M059J (cell line): ENCODE measurements around the gene GSTA4. TPM values are rescaled to one million over a fixed set of nuclear protein-coding genes. Genes with fewer than 3 reads are reported as not detected.
"Not testable (repeated sequence)": the region's sequence is repeated elsewhere in the genome, so short reads cannot be mapped to it uniquely, and the experiment has no call there.

Source experiments
- DNase-seq: peaks from one replicate; pipeline ENCODE4 v3.0.0-alpha.2; 2012; ENCODE audit warnings: low read depth
- total RNA-seq: library from RNA; depleted of rRNA; stranded (reverse); fragments of >200 nt; shearing (Covaris generic); gene quantifications from 2 replicates; pipeline ENCODE4 v1.2.3, GENCODE V29; 2014

GSTA4 gene
- total RNA-seq, 1 experiment from 2014 or later, result 26.2 TPM

DNA sequence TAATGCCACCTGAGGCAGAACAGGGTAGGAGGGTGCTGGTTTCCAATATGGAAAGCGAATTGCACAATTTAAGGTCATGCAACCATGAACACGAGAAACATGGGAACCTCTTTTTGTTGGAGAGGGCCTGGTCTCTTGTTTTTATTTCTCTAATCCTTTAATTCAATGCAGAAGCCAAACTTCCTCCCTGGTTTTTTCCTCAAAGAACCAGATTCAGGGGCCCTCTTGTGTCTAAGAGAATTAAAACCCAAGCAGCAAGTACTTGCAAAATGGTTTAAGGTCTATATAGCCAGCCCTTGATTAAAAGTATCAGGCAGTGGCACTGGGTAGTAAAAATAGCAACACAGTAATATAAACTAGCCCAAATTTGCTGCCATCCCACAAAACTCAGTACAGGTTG, 19.5 kb downstream of the GSTA4 start:
- peak; percentile 49 for DNase-seq

DNA sequence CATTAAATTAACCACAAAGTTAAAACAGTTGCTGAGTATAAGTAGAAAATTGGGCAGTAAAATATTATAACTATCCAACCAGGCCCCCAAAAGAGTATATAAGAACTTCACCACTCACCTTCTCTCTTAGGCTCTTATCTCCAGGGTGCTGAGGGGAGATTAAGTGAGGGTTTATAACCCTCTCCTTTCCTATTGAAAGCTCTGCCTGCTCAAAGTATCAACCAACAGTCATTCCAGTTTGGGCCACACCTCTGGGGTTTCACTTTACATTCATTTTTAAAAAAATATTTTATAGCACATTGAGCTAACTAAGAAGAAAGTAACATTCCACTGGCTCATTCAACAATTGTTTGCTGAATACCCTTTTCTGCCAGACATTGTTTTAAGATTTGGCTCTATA, 22.1 kb downstream of the GSTA4 start:
- no peak for DNase-seq

DNA sequence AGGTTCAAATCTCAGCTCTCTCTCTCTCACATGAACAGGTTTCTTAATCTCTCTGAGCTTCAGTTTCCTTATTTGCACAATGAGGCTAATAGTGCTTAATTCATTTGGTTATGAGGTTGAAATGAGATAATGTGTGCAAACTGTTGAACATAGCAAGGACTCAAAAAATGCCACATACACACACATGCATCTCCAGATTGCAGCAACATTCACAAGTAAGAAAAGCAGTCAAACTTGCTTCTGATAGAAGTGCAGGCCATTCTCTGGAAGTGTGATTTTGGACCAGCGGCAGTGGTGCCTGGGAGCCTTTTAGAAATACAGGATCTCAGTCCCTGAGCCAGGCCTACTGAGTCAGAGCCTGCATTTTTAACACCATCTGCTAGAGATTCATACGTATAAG, 25.7 kb downstream of the GSTA4 start:
- no peak for DNase-seq

DNA sequence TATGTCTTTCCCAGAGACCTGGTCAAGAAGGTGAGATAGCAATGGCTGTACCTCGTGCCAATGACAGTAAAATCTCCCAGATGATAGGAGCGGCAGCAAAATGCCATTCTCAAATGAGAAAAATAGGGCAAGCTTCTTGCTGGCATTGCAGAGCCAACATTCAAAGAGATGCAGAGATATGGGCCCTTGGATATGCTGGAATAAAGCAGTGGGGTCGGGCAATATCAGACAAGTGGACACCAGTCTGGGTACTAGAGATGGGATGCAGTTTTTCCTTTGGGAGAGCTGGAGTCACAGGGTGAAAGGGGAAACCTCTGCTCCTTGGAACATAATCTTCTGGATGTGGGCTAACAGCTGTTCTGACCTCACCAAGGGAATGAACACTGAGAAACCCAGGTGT, 29.0 kb downstream of the GSTA4 start:
- no peak for DNase-seq

DNA sequence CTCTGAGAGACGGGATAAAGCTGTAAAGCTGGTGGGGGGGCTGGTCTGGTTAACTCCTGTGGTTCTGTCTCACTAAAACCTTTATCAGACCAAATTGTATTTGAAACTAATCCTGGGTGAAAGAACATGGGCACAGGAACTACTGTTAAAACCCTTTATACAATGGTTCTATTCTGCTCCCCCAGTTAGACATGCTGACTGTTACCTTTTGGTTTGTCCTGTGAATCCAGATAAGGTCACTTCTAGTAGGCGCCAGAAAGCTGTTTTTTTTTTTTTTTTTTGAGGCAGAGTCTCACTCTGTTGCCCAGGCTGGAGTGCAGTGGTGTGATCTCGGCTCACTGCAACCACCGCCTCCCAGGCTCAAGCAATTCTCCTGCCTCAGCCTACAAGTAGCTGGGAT, 29.7 kb downstream of the GSTA4 start:
- no peak for DNase-seq

DNA sequence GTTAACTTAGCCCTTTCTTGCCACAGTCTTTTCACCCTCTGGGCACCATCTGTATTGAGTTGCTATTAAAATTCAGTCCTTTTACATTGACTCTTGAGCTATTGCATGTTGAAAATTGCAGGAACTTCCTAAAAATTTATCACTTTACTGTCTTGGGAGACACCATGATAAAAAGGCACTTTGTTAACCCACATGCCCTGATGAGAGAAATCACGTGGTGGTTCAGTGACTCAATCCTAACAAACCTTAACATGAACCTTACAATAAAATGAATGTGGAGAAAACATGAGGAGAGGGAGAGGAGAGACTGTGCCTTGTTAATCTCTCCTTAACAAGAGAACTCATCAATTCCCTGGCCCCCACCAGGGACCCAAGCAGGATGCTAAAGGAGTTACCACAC, 30.8 kb downstream of the GSTA4 start:
- peak; percentile 37 for DNase-seq

DNA sequence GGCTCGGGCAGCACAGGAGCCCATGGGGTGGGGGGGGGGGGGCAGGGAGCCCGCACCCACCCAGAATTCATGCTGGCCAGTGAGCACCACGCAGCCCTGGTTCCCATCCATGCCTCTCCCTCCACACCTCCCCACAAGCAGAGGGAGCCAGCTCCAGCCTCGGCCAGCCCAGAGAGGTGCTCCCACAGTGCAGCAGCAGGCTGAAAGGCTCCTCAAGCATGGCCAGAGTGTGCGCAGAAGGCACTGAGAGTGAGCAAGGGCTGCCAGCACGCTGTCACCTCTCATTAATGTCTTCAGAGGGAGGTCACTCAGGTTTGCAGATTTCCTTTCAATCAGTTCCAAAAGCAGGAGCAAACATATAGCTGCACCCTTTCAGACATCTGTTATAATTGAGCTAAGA, 32.4 kb downstream of the GSTA4 start:
- no peak for DNase-seq

DNA sequence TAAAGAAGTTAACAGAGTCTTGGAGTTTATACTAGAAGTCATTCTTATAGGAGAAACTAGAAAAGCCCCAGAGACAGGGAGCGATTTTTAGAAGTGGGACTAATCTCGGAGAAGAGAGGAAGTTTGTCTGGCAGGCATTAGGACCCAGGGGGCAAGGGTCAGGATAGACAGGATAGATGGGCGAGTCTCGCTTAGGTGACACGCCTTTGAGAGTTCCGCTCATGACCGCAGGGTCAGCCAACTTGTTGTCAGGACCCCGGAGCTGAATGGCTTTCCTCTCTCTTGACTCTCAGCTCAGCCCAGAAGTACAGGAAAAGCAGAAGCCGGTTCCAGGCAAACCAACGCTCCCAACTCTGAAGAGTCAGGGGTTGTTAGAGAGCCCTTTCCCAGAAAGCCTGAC, 34.1 kb downstream of the GSTA4 start:
- DNase-seq, result not testable (repeated sequence)

DNA sequence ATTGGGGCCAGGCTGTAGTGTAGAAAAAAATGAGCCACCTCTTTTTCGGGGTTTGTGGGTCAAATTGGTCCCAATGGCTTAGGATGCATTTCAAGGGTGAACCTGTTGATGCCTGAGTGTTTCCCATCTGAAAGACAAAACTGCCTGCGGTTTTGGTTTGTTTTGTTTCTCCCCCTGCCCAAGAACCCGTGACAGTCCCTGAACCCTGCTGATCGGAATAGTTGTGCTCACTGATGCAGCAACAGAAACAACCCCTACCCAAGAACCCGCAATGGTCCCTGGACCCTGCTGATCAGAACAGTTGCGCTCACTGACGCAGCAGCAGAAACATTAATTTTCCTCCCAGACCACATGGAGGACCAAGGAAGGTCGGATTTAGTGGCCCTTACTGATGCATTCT, 34.9 kb downstream of the GSTA4 start:
- not testable (repeated sequence) for DNase-seq

DNA sequence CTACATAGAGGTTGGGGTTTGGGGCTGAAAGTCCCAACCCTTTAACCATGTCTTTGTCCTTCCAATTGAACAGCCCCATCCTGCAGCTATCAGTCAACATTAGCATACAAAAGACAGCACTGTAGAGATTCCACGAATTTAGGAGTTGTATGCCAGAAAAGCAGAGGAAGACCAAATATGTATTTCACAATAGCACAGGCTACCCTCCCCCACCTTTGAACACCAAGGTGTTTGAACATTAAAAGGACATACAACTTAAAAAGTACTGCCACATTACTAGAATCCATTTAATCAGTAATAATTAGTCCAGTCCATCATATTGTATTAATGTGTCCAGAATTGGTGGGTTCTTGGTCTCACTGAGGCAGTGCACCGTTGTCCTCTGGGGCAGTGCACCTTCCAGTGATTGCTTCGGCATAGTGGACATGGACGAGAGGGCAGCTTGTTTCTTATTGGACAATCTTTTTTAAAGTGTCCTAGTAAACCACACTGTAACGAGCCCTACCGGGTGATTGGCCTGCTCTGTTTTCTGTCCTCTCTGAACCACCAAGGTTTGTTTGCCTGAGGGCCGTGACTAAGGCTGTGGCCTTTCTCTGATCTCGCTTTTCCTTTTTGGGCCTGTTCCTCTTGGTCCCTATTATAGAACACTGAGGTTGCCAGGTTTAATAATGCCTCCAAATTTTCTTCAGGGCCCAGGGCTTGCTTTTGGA, 36.4 kb downstream of the GSTA4 start:
- peak; percentile 87 for DNase-seq

DNA sequence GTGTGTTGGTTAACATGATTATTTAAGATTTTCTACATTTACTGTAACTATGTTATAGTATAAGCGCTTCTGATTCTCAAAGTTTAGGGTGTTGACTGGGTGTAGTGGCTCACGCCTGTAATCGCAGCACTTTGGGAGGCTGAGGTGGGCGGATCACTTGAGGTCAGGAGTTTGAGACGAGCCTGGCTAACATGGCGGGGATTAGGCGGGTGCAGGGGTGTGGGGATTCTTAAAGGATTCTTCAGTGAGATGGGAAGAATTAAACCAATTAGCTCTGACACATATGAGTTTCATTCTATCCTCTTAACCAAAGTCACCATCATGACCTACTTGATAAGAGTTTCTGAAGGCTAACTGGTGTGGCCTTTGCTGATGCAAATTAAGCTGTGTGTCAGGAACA, 39.2 kb downstream of the GSTA4 start:
- no peak for DNase-seq

DNA sequence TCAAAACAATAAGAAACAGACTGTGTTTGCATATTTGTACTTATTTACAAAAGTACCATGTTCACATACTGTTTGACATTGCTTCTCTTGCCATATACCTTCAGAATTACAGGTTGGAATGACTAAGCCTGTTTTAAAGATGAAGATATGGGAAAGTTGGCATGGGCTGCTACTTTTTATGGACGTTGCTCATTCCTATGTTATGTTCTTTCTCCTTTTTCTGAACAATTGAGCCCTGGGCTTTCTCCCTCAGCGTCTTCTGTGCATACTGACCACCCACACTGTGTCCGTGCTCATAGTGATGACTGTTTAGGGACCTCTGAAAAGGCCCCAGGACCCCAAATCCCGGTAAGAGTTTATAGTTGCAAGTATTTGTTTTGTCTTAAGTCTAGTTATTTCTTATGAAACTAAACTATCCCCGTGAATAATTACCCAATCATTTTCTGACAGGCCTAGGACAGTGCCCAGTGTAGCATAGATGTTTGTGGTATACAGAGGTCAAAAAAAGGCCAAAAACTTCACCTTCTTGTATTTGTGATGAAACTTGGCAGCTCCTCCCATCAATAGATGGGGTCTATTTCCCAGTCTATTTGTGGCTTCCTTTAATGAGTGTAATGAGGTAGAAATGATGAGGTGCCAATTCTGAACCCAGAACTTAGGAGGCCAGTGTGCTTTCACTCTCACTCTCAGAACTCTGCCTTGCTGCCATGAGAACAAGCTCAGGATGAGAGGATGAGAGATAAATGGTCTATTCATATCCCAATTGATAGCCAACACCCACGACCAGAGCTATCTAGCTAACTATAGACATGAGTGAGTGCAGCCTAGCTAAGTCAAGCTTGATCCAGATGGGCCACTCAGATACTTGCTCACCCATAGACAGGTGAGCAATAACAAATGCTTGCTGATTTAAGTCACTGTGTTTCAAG, 40.9 kb downstream of the GSTA4 start:
- peak; percentile 83 for DNase-seq

DNA sequence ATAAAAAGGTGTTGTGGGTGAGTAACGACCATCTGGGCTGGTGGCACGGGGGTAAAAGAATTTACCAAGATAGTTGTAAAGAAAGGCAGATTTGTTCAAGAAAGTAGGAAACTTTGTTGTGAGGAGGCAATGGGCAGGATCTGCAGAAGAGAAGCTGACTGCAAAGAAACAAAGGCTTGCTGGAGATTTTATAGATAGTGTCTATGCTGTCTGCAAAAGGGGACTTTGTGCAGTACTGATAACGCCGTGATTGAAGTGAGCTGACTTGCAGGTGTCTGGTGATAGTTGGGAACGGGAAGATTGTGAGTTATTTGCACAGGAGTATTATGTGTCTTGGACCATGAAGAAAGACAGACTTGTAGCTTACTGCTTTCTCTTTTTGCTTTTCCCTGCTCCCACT, 48.8 kb downstream of the GSTA4 start:
- no peak for DNase-seq

DNA sequence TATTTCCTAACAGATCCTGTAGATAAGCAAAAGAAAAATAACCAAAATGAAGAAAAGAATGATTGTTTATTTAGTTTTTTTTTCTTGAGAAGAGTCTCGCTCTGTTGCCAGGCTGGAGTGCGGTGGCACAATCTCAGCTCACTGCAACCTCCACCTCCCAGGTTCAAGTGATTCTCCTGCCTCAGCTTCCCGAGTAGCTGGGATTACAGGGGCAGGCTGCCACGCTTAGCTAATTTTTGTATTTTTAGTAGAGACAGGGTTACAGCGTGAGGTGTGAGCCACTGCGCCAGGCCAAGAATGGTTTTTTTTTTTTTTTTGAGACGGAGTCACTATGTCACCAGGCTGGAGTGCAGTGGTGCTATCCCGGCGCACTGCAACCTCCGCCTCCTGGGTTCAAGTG, 52.3 kb downstream of the GSTA4 start:
- not testable (repeated sequence) for DNase-seq

DNA sequence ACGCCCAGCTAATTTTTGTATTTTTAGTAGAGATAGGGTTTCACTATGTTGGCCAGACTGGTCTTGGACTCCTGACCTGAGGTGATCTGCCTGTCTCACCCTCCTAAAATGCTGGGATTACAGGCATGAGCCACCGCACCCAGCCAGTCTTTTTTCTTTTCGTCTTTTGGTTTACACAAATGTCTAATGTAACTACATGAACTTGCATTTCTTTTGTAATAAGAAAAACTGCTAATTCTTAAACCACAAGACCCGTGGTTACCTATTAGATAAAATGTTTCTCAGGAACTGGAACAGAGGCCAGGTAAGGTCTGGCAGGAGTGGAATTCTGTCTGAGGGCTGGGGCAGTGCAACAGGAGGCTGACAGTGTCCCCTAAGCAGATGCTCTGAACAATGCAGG, 52.9 kb downstream of the GSTA4 start:
- no peak for DNase-seq

DNA sequence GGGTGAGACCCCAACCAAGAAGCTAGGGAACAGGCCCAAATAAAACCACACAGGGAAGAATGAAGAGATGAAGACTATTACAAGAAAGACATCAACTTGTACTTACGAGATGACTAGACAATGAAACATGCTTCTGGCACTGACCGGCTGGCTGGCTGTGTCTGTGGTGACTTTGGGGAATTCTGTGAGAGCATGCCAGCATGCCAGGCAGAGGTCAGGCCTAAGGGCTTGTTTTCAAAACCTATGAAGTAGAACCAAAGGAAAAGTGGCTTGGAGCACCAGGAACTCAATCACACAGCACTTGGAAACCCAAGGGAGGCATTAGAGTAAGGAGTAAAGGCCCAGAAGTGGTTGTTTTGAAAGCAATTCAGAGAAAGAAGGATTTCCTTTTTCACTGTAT, 57.2 kb downstream of the GSTA4 start:
- DNase-seq, result peak; percentile 92

DNA sequence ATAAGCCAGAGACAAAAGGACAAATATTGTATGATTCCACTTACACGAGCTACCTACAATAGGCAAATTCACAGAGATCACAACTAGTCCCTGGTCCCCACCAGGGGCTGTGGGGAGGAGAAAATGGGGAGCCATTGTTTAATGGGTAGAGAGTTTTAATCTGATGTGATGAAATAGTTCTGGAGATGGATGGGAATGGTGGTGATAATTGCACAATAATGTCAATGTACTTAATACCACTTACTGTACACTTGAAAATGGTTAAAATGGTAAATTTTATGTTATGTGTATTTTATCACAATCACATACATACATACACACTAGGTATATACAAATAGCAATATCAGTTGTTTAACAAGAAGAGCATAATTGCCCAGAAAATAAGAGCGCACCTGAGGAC, 61.3 kb downstream of the GSTA4 start:
- no peak for DNase-seq

DNA sequence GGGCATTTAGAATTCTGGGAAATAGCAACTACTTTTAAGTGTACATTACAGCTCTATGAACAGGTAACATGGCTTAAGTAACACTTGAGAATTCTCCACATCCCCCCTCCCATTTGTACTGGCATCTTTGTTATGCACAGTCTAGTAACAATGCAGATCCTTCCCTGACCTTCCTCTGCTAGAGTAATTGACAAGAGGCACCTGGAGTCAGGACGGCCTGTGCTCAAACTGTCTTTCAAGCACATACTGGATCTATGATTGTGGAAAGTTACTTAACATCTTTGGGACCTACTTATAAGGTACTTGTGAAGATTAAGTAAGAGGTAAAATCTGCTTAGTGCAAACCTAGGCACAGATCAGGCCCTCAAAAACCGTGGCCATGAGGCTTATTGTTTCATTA, 63.7 kb downstream of the GSTA4 start:
- DNase-seq, result no peak

DNA sequence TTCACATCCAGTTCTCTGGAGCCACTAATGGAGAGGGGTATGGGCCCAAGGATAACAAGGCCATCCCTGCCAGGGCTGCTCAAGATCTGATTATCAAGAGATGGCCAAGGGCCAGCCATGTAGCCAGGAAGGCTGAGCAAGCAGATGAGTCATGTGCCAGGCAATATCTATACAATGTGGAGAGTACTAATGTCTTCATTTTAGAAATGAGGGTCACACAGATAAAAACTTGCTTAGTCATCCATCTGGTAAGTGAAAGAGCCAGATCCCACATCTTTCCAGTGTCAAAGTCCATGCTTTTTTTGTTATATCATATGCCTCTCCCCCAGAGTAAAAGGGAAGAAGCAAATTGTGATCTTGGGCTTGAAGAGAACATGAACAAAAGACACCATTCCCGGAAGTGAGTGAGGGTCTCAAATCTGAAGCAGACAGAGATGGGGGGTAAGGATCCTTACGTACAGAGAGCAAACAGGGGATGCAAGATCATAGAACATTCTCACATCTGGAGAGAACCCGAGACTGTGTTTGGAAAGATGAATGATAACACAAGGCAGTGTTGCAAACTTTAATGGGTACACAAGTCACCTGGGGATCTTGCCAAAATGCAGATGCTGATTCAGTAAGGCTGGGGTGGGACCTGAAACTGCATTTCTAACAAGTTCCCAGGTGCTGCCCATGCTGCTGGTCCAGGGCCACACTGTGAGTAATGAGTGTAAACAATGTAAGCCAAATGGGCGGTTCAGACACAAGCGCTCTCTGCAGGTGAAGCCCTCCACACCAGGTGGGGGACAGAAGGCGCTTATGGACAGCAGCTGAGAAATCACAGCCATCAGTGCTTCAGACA, 65.5 kb downstream of the GSTA4 start:
- DNase-seq, result peak; percentile 98
